H7 (cell line): ENCODE measurements around the gene CLDN7. TPM values are rescaled to one million over a fixed set of nuclear protein-coding genes. Genes with fewer than 3 reads are reported as not detected.

Source experiments
- DNase-seq: peaks from one replicate; pipeline ENCODE4 v3.0.0; 2012
- H3K27me3 ChIP-seq: 2 replicates; pipeline ENCODE4 v1.6.0; 2011; ENCODE audit warnings: mild to moderate bottlenecking, low read length; ENCODE audit not compliant: control insufficient read depth, insufficient read depth
- H3K36me3 ChIP-seq: replicated peaks from 2 replicates; pipeline ENCODE4 v1.5.1; 2011; ENCODE audit warnings: low read length; ENCODE audit not compliant: control insufficient read depth, insufficient read depth
- H3K4me3 ChIP-seq: 2 replicates; pipeline ENCODE4 v1.5.1; 2011; ENCODE audit warnings: low read depth, mild to moderate bottlenecking, control low read depth, low read length, moderate library complexity; ENCODE audit not compliant: insufficient read depth
- total RNA-seq: library from RNA; depleted of rRNA; stranded (reverse); fragments of >200 nt; shearing (Covaris generic); gene quantifications from 2 replicates; pipeline ENCODE4 v1.2.3, GENCODE V29; 2014; rRNA removed

Gene CLDN7
- total RNA-seq, 1 experiment from 2014 or later = 30.8 TPM

GRCh38 chr17:7217113-7217987 is 44.9 kb downstream of the CLDN7 start:
- Histone ChIP-seq H3K4me3 (peak overlapping the region; percentile 31), H3K27me3 (no peaks in the 10 kb centered on the region), H3K36me3 (peaks cover 13% of the 10 kb centered on the region)
- peak; percentile 90 for DNase-seq

DNA sequence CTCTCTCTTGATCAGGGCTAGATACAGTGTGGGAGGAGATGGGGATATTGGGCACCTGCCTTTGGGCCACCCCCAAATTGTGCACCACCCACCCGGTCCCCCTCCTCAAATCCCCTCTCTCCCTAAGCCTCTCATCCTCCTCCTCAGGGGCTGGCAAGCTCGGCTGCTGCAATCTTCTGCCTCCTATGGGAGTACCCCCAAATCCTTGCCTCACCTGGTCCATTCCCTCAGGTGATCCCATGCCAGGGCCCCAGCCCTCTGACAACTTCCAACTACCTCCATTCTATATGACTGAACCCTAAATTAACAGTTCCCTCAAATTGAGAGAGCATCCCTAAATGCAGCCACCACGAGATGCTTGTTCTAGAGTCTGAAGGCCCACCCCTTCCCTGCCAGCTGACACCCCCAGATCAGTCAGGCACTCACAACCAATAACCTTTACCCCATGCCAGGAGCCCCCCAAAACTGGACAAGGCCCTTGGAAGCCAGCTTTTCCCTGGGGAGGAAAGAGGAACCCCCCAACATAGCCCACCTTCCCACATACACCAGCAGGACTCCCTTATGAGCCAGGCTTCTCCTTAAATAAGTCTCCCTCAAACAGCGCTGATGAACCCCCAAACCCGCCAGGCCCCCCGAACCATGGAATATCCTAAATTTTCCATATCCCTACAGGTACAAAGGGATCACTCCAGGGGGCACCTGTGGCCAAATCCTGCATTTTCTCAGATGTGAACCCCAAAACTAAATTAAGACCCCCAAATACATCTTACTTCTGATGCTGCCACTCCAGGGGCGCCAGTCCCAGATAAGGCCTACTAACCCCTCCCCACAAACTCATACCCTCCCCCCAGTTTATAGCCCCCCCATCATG is 45.8 kb downstream of the CLDN7 start:
- H3K36me3 ChIP-seq = peaks cover 5% of the 10 kb centered on the region
- DNase-seq = no peak
- peak overlapping the region; percentile 31 for H3K4me3 ChIP-seq
- no peaks in the 10 kb centered on the region for H3K27me3 ChIP-seq

- peak overlapping the region; percentile 19 for H3K4me3 ChIP-seq
- DNase-seq = peak; percentile 81
- H3K27me3 ChIP-seq = no peaks in the 10 kb centered on the region
- H3K36me3 ChIP-seq = no peaks in the 10 kb centered on the region; the same call in 1 of the 2 replicates
Measured at GRCh38 chr17:7215652-7216180, 46.6 kb downstream of the CLDN7 start.

DNA sequence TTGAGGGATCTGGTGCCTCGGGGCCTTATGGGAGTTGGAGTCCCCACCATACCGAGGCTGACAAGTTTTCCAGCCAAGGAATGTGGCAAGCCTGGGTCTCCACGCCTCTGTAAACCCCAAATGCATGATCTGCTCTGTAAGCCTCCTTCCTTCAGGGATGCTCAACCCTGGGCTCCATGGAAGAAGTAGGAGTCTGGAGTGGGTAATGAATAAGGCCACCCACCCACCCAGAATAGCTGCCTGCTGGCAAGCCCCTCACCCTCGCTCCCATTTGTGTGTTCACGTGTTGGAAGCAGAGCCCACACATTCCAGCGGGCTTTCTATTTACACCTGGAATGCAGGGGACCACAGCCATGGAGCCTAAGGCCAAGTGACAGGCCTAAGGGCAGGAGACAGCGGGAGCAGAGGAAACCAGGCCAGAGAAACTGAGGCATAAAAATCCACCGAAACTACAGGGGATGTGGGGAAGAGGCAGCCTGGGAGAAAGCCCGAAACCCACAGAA is 47.1 kb downstream of the CLDN7 start:
- peak; percentile 72 for DNase-seq
- Histone ChIP-seq H3K4me3 (peak overlapping the region; percentile 6), H3K27me3 (no peaks in the 10 kb centered on the region), H3K36me3 (no peaks in the 10 kb centered on the region)

DNA sequence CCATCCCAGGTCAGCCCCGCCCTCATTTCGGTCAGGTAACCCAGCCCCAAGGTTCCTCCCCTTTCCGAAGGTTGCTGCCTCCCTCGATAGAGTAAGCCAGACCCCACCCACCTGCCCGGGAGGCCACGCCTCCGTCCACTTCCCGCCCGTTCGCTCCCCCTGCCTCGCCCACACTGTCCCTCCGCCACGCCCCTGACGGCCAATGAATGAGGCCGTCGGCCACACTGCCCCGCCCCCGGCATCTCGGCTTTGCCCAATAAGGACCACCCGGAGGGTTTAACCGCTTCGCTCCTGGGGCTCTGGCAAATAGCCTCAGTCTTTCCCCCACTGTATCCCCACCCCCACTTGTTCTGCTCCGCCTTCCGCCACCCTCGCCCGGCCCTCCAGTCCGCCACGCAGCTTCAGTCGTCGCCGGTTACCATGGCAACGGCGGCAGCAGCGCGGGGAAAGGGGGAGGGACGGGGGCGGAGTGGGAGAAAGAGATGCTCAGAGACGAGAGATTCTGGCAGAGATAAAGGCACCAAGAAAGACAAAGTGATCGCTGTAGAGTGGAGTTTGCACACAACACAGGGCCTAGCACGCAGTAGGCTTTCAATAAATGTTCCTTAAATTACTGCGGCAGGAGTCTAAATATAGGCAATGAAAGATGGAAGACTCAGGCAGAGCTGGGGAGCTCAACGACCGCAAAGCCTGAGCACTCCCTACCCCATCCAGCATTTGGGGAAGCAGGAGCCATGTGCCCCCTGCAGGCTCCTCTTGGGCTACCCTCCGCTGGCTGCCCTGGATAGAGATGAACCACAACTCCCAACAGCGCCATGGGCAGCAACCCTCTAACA is 47.8 kb downstream of the CLDN7 start:
- Histone ChIP-seq H3K4me3 (peak overlapping the region; percentile 50), H3K27me3 (no peaks in the 10 kb centered on the region), H3K36me3 (no peaks in the 10 kb centered on the region)
- peak; percentile 98 for DNase-seq

GRCh38 chr17:7213895-7214299 is 48.4 kb downstream of the CLDN7 start:
- Histone ChIP-seq H3K27me3 (no peaks in the 10 kb centered on the region), H3K4me3 (peak overlapping the region; percentile 46), H3K36me3 (no peaks in the 10 kb centered on the region)
- DNase-seq = peak; percentile 92

DNA sequence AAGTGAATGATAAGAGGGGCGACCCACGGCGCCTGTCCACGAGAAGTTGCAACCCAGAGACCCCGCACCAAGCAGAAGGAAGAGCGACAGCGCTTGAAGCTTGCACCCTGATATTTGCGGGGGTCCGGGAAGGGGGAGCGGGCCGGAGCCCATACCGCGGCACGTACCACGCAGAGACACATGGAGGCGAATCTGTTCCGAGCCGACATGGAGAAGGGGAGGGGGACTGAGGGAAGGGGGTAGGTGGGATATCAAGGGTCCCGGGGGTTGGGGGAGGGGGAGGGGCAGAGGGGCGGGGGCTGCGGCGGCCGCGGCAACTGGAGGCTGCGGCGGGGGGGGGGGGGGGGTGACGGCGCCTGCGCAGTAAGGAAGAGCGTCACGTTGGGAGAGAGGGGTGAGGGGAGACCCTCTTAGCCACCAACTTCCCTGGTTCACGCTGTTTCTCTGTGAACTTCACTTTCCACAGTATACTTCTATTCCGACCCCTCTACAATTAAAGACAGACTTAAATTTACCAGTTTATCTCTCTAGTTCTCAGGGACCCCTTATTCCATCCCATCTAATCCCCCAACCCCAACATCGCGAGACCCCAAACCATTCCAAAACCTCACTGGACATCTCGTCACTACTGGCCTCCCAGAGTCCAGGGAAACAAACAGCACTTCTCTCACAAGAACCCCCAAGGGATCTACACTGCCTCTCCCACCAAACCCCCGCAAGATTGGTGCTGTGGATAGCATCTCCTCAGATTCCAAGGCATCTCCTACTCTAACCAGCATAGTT is 50.6 kb downstream of the CLDN7 start:
- Histone ChIP-seq H3K36me3 (no peaks in the 10 kb centered on the region), H3K4me3 (peak overlapping the region; percentile 48), H3K27me3 (no peaks in the 10 kb centered on the region)
- DNase-seq = peak; percentile 89

Other genes starting within 250 kb of the CLDN7 start
- 180 and 238 TPM in 2 replicates for gene RNASEK, start 249.9 kb downstream of the CLDN7 start, total RNA-seq
- gene BCL6B, start 239.4 kb downstream of the CLDN7 start, total RNA-seq = 4.9 and 8.3 TPM in 2 replicates
- 0.37 and 0.48 TPM in 2 replicates for gene SLC16A13, start 226.5 kb downstream of the CLDN7 start, total RNA-seq
- gene SLC16A11, start 218.4 kb downstream of the CLDN7 start, total RNA-seq = 0.24 and 0.37 TPM in 2 replicates
- gene CLEC10A, start 182.2 kb downstream of the CLDN7 start, total RNA-seq = not detected in 2 replicates
- gene ASGR2, start 147.7 kb downstream of the CLDN7 start, total RNA-seq = not detected in 2 replicates
- 12.3 and 15.4 TPM in 2 replicates for gene ASGR1, start 83.1 kb downstream of the CLDN7 start, total RNA-seq
- gene DLG4, start 42.6 kb downstream of the CLDN7 start, total RNA-seq = 21.0 and 27.6 TPM in 2 replicates
- 362 and 410 TPM in 2 replicates for gene ACADVL, start 42.5 kb downstream of the CLDN7 start, total RNA-seq
- 75.0 and 90.9 TPM in 2 replicates for gene DVL2, start 28.0 kb downstream of the CLDN7 start, total RNA-seq
- 54.9 and 56.2 TPM in 2 replicates for gene PHF23, start 23.0 kb downstream of the CLDN7 start, total RNA-seq
- gene GABARAP, start 20.0 kb downstream of the CLDN7 start, total RNA-seq = 185 and 231 TPM in 2 replicates
- 58.8 and 59.9 TPM in 2 replicates for gene CTDNEP1, start 10.7 kb downstream of the CLDN7 start, total RNA-seq
- 66.4 and 77.4 TPM in 2 replicates for gene ELP5, start 10.3 kb downstream of the CLDN7 start, total RNA-seq
- gene SLC2A4, start 19.2 kb upstream of the CLDN7 start, total RNA-seq = 3.8 and 6.6 TPM in 2 replicates
- gene YBX2, start 32.2 kb upstream of the CLDN7 start, total RNA-seq = 12.2 and 21.8 TPM in 2 replicates
- 865 and 1,116 TPM in 2 replicates for gene EIF5A, start 45.1 kb upstream of the CLDN7 start, total RNA-seq
- gene GPS2, start 52.9 kb upstream of the CLDN7 start, total RNA-seq = 52.8 and 60.2 TPM in 2 replicates
- gene NEURL4, start 66.9 kb upstream of the CLDN7 start, total RNA-seq = 33.5 and 34.1 TPM in 2 replicates
- gene ACAP1, start 74.1 kb upstream of the CLDN7 start, total RNA-seq = 17.8 and 34.5 TPM in 2 replicates
- gene KCTD11, start 89.7 kb upstream of the CLDN7 start, total RNA-seq = 1.1 and 2.2 TPM in 2 replicates
- not detected in 2 replicates for gene TMEM95, start 92.7 kb upstream of the CLDN7 start, total RNA-seq
- gene TNK1, start 118.6 kb upstream of the CLDN7 start, total RNA-seq = 7.0 and 8.9 TPM in 2 replicates
- gene PLSCR3, start 132.0 kb upstream of the CLDN7 start, total RNA-seq = 26.5 and 27.8 TPM in 2 replicates
- gene TMEM256, start 141.6 kb upstream of the CLDN7 start, total RNA-seq = 280 and 385 TPM in 2 replicates
- 11.6 and 15.7 TPM in 2 replicates for gene NLGN2, start 145.4 kb upstream of the CLDN7 start, total RNA-seq
- gene SPEM1, start 157.8 kb upstream of the CLDN7 start, total RNA-seq = not detected in 2 replicates
- not detected in 2 replicates for gene SPEM2, start 163.1 kb upstream of the CLDN7 start, total RNA-seq
- gene SPEM3, start 166.4 kb upstream of the CLDN7 start, total RNA-seq = not detected in 2 replicates
- gene TMEM102, start 173.0 kb upstream of the CLDN7 start, total RNA-seq = 14.5 and 15.8 TPM in 2 replicates
- gene FGF11, start 177.0 kb upstream of the CLDN7 start, total RNA-seq = 12.5 and 20.7 TPM in 2 replicates
- 6.6 and 6.8 TPM in 2 replicates for gene CHRNB1, start 182.6 kb upstream of the CLDN7 start, total RNA-seq
- 9.0 and 10.4 TPM in 2 replicates for gene ZBTB4, start 217.2 kb upstream of the CLDN7 start, total RNA-seq
- not detected in 2 replicates for gene SLC35G6, start 219.0 kb upstream of the CLDN7 start, total RNA-seq
- gene POLR2A, start 221.9 kb upstream of the CLDN7 start, total RNA-seq = 46.1 and 48.6 TPM in 2 replicates